ENCODE data around the gene WSCD2. TPM values are rescaled to one million over a fixed set of nuclear protein-coding genes. Genes with fewer than 3 reads are reported as not detected.

Gene WSCD2
- total RNA-seq, 2 experiments from 2014 or later = not detected

DNA sequence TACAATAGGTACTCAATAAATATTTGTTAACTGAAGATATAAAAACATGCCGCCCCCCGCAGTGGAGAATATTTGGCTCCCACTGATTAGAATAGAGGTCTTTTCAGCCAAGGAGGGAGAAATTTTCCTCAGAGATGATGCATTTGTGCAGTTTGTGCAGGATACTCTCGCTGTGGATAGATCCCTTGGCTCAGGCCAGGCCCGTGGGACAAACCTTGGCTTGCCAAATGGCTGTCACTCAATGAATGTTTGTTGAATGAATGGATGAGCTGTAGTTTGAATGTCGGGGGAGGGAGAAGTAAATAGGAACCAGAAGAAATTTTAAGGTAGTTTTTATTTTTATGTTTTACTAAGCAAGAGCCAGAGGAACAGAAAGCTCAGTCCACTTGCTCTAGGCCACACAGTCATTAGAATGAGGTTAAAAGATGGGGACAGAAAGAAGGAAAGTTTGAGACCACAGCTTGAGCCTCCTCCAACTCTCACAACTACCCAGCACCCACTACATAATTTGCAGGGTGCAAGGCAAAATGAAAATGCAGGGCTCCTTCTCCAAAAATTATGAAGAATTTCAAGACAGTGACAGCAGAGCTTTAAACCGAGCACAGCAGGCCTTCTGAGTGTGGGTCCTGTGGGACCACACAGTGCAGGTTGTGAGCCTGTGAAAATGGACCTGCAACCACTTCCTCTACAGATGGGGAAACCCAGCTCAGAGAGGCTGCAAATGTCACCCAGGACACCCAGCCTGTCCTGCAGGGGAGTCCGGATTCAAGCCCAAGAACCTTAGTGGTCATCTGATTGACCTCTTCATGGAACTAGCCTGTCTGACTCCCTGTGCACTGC is 51.4 kb downstream of the WSCD2 start:
- ChIA-PET POLR2A (no interaction called here), CTCF (no interaction called here)
- H3K4me1 Mint-ChIP-seq (ENCODE audit: low read depth) = no peaks in the 10 kb centered on the region
- Histone ChIP-seq H3K27ac (ENCODE audit: low read depth in 1 of 2, low read length in 2 of 2) (no peak overlapping the region), H3K36me3 (ENCODE audit: insufficient read depth, low read length) (no peaks in the 10 kb centered on the region), H3K4me3 (ENCODE audit: low read length) (no peak overlapping the region), H3K4me1 (ENCODE audit: insufficient read depth, low read length) (no peaks in the 10 kb centered on the region), H3K27me3 (ENCODE audit: control insufficient read depth in 1 of 2, insufficient read depth in 2 of 2, low read length in 2 of 2) (no peaks in the 10 kb centered on the region), H3K9me3 (ENCODE audit: control insufficient read depth in 1 of 2, insufficient read depth in 1 of 2, low read length in 2 of 2) (no peaks in the 10 kb centered on the region)
- TF ChIP-seq, protein P1, sequence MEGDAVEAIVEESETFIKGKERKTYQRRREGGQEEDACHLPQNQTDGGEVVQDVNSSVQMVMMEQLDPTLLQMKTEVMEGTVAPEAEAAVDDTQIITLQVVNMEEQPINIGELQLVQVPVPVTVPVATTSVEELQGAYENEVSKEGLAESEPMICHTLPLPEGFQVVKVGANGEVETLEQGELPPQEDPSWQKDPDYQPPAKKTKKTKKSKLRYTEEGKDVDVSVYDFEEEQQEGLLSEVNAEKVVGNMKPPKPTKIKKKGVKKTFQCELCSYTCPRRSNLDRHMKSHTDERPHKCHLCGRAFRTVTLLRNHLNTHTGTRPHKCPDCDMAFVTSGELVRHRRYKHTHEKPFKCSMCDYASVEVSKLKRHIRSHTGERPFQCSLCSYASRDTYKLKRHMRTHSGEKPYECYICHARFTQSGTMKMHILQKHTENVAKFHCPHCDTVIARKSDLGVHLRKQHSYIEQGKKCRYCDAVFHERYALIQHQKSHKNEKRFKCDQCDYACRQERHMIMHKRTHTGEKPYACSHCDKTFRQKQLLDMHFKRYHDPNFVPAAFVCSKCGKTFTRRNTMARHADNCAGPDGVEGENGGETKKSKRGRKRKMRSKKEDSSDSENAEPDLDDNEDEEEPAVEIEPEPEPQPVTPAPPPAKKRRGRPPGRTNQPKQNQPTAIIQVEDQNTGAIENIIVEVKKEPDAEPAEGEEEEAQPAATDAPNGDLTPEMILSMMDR (IDR thresholded peaks at IDR 0.05) = no peak
- DNase-seq = no peak
- no peaks in the 10 kb centered on the region for H3K36me3 Mint-ChIP-seq (ENCODE audit: low read depth)
- no peaks in the 10 kb centered on the region for H3K27me3 Mint-ChIP-seq
- H3K4me3 Mint-ChIP-seq = no peak overlapping the region
- H3K9me3 Mint-ChIP-seq = no peaks in the 10 kb centered on the region
- no peak for ATAC-seq (ENCODE audit: poor library complexity)
- H3K27ac Mint-ChIP-seq = no peak overlapping the region
- intact Hi-C loops (cut with DNase I, micrococcal nuclease) = no loop called here

- intact Hi-C loops (cut with DNase I, micrococcal nuclease) = no loop called here
Measured at GRCh38 chr12:108181095-108181454, 52.0 kb downstream of the WSCD2 start.

DNA sequence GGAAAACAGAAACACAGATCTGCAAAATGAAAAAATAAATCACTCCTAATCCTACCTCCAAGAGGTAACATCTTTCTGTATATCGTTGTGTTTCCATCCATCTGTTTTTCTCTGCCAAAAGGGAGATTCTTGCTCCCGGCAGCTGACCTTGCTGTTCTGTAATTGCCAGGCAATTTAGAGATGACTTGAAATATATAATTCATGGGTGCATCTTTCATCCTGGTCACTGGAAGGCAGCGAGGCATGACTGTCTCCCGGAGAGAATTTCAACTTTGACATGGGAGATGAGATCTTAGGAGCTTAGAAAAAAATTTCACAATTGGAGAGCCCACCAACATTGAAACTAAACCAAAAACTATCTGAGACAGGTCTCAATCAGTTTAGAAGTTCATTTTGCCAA is 53.0 kb downstream of the WSCD2 start:
- Mint-ChIP-seq H3K4me1 (ENCODE audit: low read depth) (no peaks in the 10 kb centered on the region), H3K27ac (no peak overlapping the region), H3K36me3 (ENCODE audit: low read depth) (no peaks in the 10 kb centered on the region), H3K9me3 (no peaks in the 10 kb centered on the region), H3K27me3 (no peaks in the 10 kb centered on the region), H3K4me3 (no peak overlapping the region)
- CTCF ChIA-PET = no interaction called here
- no peak overlapping the region for H3K27ac ChIP-seq (ENCODE audit: low read depth in 1 of 2, low read length in 2 of 2)
- no peaks in the 10 kb centered on the region for H3K36me3 ChIP-seq (ENCODE audit: insufficient read depth, low read length)
- intact Hi-C loops (cut with DNase I, micrococcal nuclease) = no loop called here
- TF ChIP-seq, protein P1 (IDR thresholded peaks at IDR 0.05) = no peak
- no peaks in the 10 kb centered on the region for H3K4me1 ChIP-seq (ENCODE audit: insufficient read depth, low read length)
- POLR2A ChIA-PET = no interaction called here
- ATAC-seq (ENCODE audit: poor library complexity) (no peak), DNase-seq (no peak)
- H3K9me3 ChIP-seq (ENCODE audit: control insufficient read depth in 1 of 2, insufficient read depth in 1 of 2, low read length in 2 of 2) = no peaks in the 10 kb centered on the region
- no peaks in the 10 kb centered on the region for H3K27me3 ChIP-seq (ENCODE audit: control insufficient read depth in 1 of 2, insufficient read depth in 2 of 2, low read length in 2 of 2)
- no peak overlapping the region for H3K4me3 ChIP-seq (ENCODE audit: low read length)

More at GRCh38 chr12:108181095-108181454, 52.0 kb downstream of the WSCD2 start:
- H3K9me3 ChIP-seq (ENCODE audit: control insufficient read depth in 1 of 2, insufficient read depth in 1 of 2, low read length in 2 of 2) = no peaks in the 10 kb centered on the region
- H3K36me3 ChIP-seq (ENCODE audit: insufficient read depth, low read length) = no peaks in the 10 kb centered on the region
- POLR2A ChIA-PET = no interaction called here
- TF ChIP-seq, protein P1 (IDR thresholded peaks at IDR 0.05) = no peak
- H3K4me1 ChIP-seq (ENCODE audit: insufficient read depth, low read length) = no peaks in the 10 kb centered on the region
- no peaks in the 10 kb centered on the region for H3K9me3 Mint-ChIP-seq
- H3K27ac ChIP-seq (ENCODE audit: low read depth in 1 of 2, low read length in 2 of 2) = no peak overlapping the region
- H3K4me1 Mint-ChIP-seq (ENCODE audit: low read depth) = no peaks in the 10 kb centered on the region
- H3K27me3 ChIP-seq (ENCODE audit: control insufficient read depth in 1 of 2, insufficient read depth in 2 of 2, low read length in 2 of 2) = no peaks in the 10 kb centered on the region
- ATAC-seq (ENCODE audit: poor library complexity) (no peak), DNase-seq (no peak)
- no peaks in the 10 kb centered on the region for H3K27me3 Mint-ChIP-seq
- CTCF ChIA-PET = no interaction called here
- no peaks in the 10 kb centered on the region for H3K36me3 Mint-ChIP-seq (ENCODE audit: low read depth)
- H3K27ac Mint-ChIP-seq = no peak overlapping the region
- no peak overlapping the region for H3K4me3 Mint-ChIP-seq
- H3K4me3 ChIP-seq (ENCODE audit: low read length) = no peak overlapping the region

Measured in CD4-positive, alpha-beta T cell (primary cell).